ENCODE results near the gene LAMA5. TPM values are rescaled to one million over a fixed set of nuclear protein-coding genes. Genes with fewer than 3 reads are reported as not detected.

The LAMA5 gene
- total and polyA plus RNA-seq, 2 of the 8 experiments (the other 6 are each of a cell fraction or from before 2014, with no cell fraction given), result 34.4 to 225 TPM

- TF ChIP-seq NANOG (IDR thresholded peaks at IDR 0.05; ENCODE audit: insufficient read depth, low read depth, low read length, poor library complexity, severe bottlenecking) (no peak), USF2 (IDR thresholded peaks at IDR 0.05; ENCODE audit: low read length) (no peak), E2F6 (IDR thresholded peaks at IDR 0.05) (no peak), CBX5 (IDR thresholded peaks at IDR 0.05; ENCODE audit: low read depth, low read length) (no peak), PHF8 (conservative IDR thresholded peaks at IDR 0.05; ENCODE audit: low read depth, low read length) (no peak), POU5F1 (IDR thresholded peaks at IDR 0.05; ENCODE audit: low read depth, low read length) (no peak), RAD21 (IDR thresholded peaks at IDR 0.05 in 1 of 2, conservative IDR thresholded peaks at IDR 0.05 in 1 of 2; ENCODE audit: low read depth in 2 of 2, low read length in 2 of 2) (no peak)
These were observed 57.7 kb downstream of the LAMA5 start (continued) for GRCh38 chr20:62309198-62309944.

Measured in H1 (cell line).